ENCODE measurements around the gene TMEM273.

DNA sequence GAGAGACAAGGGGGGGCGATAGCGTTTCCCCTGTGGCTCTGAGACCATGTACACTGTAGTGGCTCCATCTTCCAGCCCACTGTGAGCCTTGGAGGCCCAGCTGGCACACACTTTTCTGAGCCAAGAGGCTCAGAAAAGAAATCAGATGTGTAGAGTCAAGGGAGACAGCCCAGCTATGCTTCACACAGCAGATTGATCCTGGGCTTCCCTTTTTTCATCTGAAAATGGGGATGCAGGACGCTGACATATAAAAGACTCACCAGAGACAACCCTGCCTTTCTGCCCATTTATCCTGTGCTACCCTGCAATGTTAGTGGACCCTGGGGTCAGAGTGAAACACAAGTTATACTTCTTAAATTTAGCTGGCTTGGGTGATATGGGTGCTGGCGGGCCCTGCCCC lies 14.3 kb downstream of the TMEM273 start:
- TF ChIP-seq CTCF (IDR thresholded peaks at IDR 0.05; ENCODE audit: low read length) (no peak), EZH2 (IDR thresholded peaks at IDR 0.05; ENCODE audit: borderline replicate concordance, low read length) (no peak)

All from OCI-LY1 (cell line).